H9 (cell line): ENCODE data around the gene NEUROG1. TPM values are rescaled to one million over a fixed set of nuclear protein-coding genes. Genes with fewer than 3 reads are reported as not detected.

Experiments used
- DNase-seq: peaks from one replicate; pipeline ENCODE4 v3.0.0-alpha.2; 2017
- H2AFZ ChIP-seq: one replicate; pipeline ENCODE4 v1.6.1; 2013; ENCODE audit warnings: mild to moderate bottlenecking, low read length, control low read depth, moderate library complexity
- H2AK5ac ChIP-seq: 2 replicates; pipeline ENCODE4 v1.6.1; 2013; ENCODE audit warnings: low read length, control low read depth, mixed read lengths; ENCODE audit not compliant: insufficient read length
- H2BK120ac ChIP-seq: one replicate; pipeline ENCODE4 v1.6.1; 2013; ENCODE audit warnings: low read depth, mild to moderate bottlenecking, low read length, control low read depth, inconsistent platforms; ENCODE audit not compliant: poor library complexity, severe bottlenecking
- H2BK12ac ChIP-seq: 2 replicates; pipeline ENCODE4 v1.6.1; 2013; ENCODE audit warnings: low read length, control low read depth, mixed read lengths, low read depth; ENCODE audit not compliant: insufficient read length
- H2BK15ac ChIP-seq: 2 replicates; pipeline ENCODE4 v1.6.1; 2013; ENCODE audit warnings: low read depth, low read length, control low read depth
- H2BK20ac ChIP-seq: one replicate; pipeline ENCODE4 v1.6.1; 2013; ENCODE audit warnings: low read depth, mild to moderate bottlenecking, low read length, control low read depth, inconsistent platforms; ENCODE audit not compliant: poor library complexity, severe bottlenecking
- H2BK5ac ChIP-seq: 2 replicates; pipeline ENCODE4 v1.6.1; 2013; ENCODE audit warnings: low read length, control low read depth, mixed read lengths; ENCODE audit not compliant: insufficient read length
- H3K14ac ChIP-seq: 2 replicates; pipeline ENCODE4 v1.6.1; 2013; ENCODE audit warnings: low read length, control low read depth; ENCODE audit not compliant: insufficient read depth
- H3K18ac ChIP-seq: 2 replicates; pipeline ENCODE4 v1.6.1; 2013; ENCODE audit warnings: low read depth, mild to moderate bottlenecking, mixed read lengths, low read length, control low read depth; ENCODE audit not compliant: insufficient read length
- H3K23ac ChIP-seq: 2 replicates; pipeline ENCODE4 v1.6.1; 2013; ENCODE audit warnings: low read length, control low read depth, mixed read lengths, low read depth; ENCODE audit not compliant: insufficient read length
- H3K23me2 ChIP-seq: 2 replicates; pipeline ENCODE4 v1.6.1; 2013; ENCODE audit warnings: low read depth, mild to moderate bottlenecking, mixed read lengths, low read length, control low read depth; ENCODE audit not compliant: insufficient read length, poor library complexity, severe bottlenecking
- H3K27ac ChIP-seq: 2 replicates; pipeline ENCODE4 v1.5.1; 2013; ENCODE audit warnings: low read length, control low read depth, mixed read lengths, low read depth; ENCODE audit not compliant: insufficient read length
- H3K27me3 ChIP-seq: 2 replicates; pipeline ENCODE4 v1.6.1; 2013; ENCODE audit warnings: low read length, control low read depth, inconsistent platforms; ENCODE audit not compliant: insufficient read depth
- H3K4ac ChIP-seq: 2 replicates; pipeline ENCODE4 v1.6.1; 2013; ENCODE audit warnings: low read depth, mild to moderate bottlenecking, control low read depth, inconsistent platforms, low read length, moderate library complexity
- H3K4me1 ChIP-seq: 2 replicates; pipeline ENCODE4 v1.6.1; 2013; ENCODE audit warnings: low read length, control low read depth, inconsistent platforms; ENCODE audit not compliant: insufficient read depth
- H3K4me2 ChIP-seq: 2 replicates; pipeline ENCODE4 v1.6.1; 2013; ENCODE audit warnings: low read length, control low read depth, mixed read lengths; ENCODE audit not compliant: insufficient read length, insufficient read depth
- H3K56ac ChIP-seq: 2 replicates; pipeline ENCODE4 v1.6.1; 2013; ENCODE audit warnings: low read depth, mild to moderate bottlenecking, mixed read lengths, low read length, control low read depth; ENCODE audit not compliant: insufficient read length
- H3K79me1 ChIP-seq: 2 replicates; pipeline ENCODE4 v1.6.1; 2013; ENCODE audit warnings: low read depth, mild to moderate bottlenecking, moderate library complexity, low read length, control low read depth, inconsistent platforms; ENCODE audit not compliant: insufficient read depth, poor library complexity, severe bottlenecking
- H3K79me2 ChIP-seq: 2 replicates; pipeline ENCODE4 v1.6.1; 2013; ENCODE audit warnings: low read length, control low read depth, inconsistent platforms; ENCODE audit not compliant: insufficient read depth
- H3K9ac ChIP-seq: 2 replicates; pipeline ENCODE4 v1.6.1; 2013; ENCODE audit warnings: low read length, control low read depth, mixed read lengths; ENCODE audit not compliant: insufficient read length; ENCODE audit errors: extremely low read depth
- H3K9me3 ChIP-seq: one replicate; pipeline ENCODE4 v1.6.1; 2013; ENCODE audit warnings: low read depth, low read length, inconsistent platforms; ENCODE audit not compliant: control insufficient read depth
- H3T11ph ChIP-seq: one replicate; pipeline ENCODE4 v1.6.1; 2013; ENCODE audit warnings: mild to moderate bottlenecking, low read length, control low read depth, inconsistent platforms
- H4K20me1 ChIP-seq: one replicate; pipeline ENCODE4 v1.6.1; 2013; ENCODE audit not compliant: control insufficient read depth, insufficient read length, insufficient read depth
- H4K5ac ChIP-seq: 2 replicates; pipeline ENCODE4 v1.6.1; 2013; ENCODE audit warnings: low read depth, mild to moderate bottlenecking, mixed read lengths, low read length, control low read depth; ENCODE audit not compliant: insufficient read length
- H4K8ac ChIP-seq: replicated peaks from 2 replicates; pipeline ENCODE4 v1.6.1; 2013; ENCODE audit warnings: low read length, control low read depth, mixed read lengths, low read depth; ENCODE audit not compliant: insufficient read length
- H4K91ac ChIP-seq: 2 replicates; pipeline ENCODE4 v1.6.1; 2013; ENCODE audit warnings: low read depth, mild to moderate bottlenecking, moderate library complexity, mixed read lengths, low read length, control low read depth; ENCODE audit not compliant: insufficient read length
- H3K27ac Mint-ChIP-seq, 3 experiments: 2 replicates in 2 of 3; 3 replicates in 1 of 3; pipeline ENCODE4 v1.8.0; 2020 to 2021; ENCODE audit warnings: mixed read lengths in 3 of 3, mild to moderate bottlenecking in 1 of 3, moderate library complexity in 1 of 3
- H3K27me3 Mint-ChIP-seq: 2 replicates; pipeline ENCODE4 v1.8.0; 2021; ENCODE audit warnings: low read depth, mild to moderate bottlenecking, moderate library complexity, mixed read lengths
- H3K36me3 Mint-ChIP-seq, 3 experiments: 2 replicates in 2 of 3; 3 replicates in 1 of 3; pipeline ENCODE4 v1.8.0; 2020 to 2021; ENCODE audit warnings: low read depth in 3 of 3, mixed read lengths in 3 of 3; ENCODE audit not compliant: insufficient read depth in 1 of 3
- H3K4me1 Mint-ChIP-seq, 2 experiments: 2 replicates each; pipeline ENCODE4 v1.8.0; 2020; ENCODE audit warnings: mixed read lengths in 2 of 2
- H3K4me3 Mint-ChIP-seq, 2 experiments: 2 replicates in 1 of 2; 3 replicates in 1 of 2; pipeline ENCODE4 v1.8.0; 2020 to 2021; ENCODE audit warnings: mild to moderate bottlenecking in 2 of 2, mixed read lengths in 2 of 2, moderate library complexity in 1 of 2
- H3K9me3 Mint-ChIP-seq, 2 experiments: 2 replicates in 1 of 2; 3 replicates in 1 of 2; pipeline ENCODE4 v1.8.0; 2020; ENCODE audit warnings: mild to moderate bottlenecking in 2 of 2, mixed read lengths in 2 of 2, moderate library complexity in 1 of 2
- CTCF ChIP-seq: fragments of 200-600 bp; sonication (generic); conservative IDR thresholded peaks from 3 replicates; pipeline ENCODE4 v1.8.0; 2021; ENCODE audit warnings: antibody characterized with exemption, mild to moderate bottlenecking
- WGBS: extraction: QIAGEN DNeasy Blood & Tissue Kit; methylation state at CpG from one replicate; pipeline ENCODE4 v1.1.7; 2013; ENCODE audit warnings: missing lambda C conversion rate, low lambda C conversion rate, mixed read lengths; ENCODE audit not compliant: insufficient read length; ENCODE audit errors: extremely low coverage; 5-methylcytosine and 5-hydroxymethylcytosine counted together
- total RNA-seq: library from RNA; stranded (reverse); gene quantifications from 2 replicates; pipeline ENCODE4 v1.2.1, GENCODE V29; 2021

The NEUROG1 gene
- total RNA-seq, 1 experiment from 2014 or later = not detected

- H3K27ac Mint-ChIP-seq = no peak overlapping the region
- Histone ChIP-seq H2BK12ac (no peak overlapping the region), H4K91ac (no peak overlapping the region), H4K5ac (peak overlapping the region; percentile 28), H3K23me2 (no peaks in the 10 kb centered on the region), H4K20me1 (no peaks in the 10 kb centered on the region), H3K18ac (no peak overlapping the region), H4K8ac (no peak overlapping the region), H3K23ac (no peak overlapping the region), H2BK120ac (no peak overlapping the region), H3K4ac (no peak overlapping the region), H2BK5ac (no peak overlapping the region), H3K27me3 (no peaks in the 10 kb centered on the region; the same call in 1 of the 2 replicates), H3K79me1 (no peaks in the 10 kb centered on the region), H3K9me3 (no peaks in the 10 kb centered on the region), H3K4me2 (no peak overlapping the region), H3K14ac (no peak overlapping the region), H2AFZ (peak overlapping the region; percentile 65), H3K27ac (no peak overlapping the region), H3K79me2 (no peaks in the 10 kb centered on the region), H3T11ph (no peak overlapping the region), H3K4me1 (no peaks in the 10 kb centered on the region), H2BK20ac (peak overlapping the region; percentile 61), H2BK15ac (no peak overlapping the region), H3K9ac (no peak overlapping the region), H3K56ac (no peak overlapping the region), H2AK5ac (no peak overlapping the region)
- DNase-seq = no peak
- no peak overlapping the region for H3K4me3 Mint-ChIP-seq
- H3K27me3 Mint-ChIP-seq = peaks cover 77% of the 10 kb centered on the region
- H3K9me3 Mint-ChIP-seq = no peaks in the 10 kb centered on the region
- H3K36me3 Mint-ChIP-seq = no peaks in the 10 kb centered on the region
- no CpG with 5 or more reads among the region's 6 CpGs for WGBS
- H3K4me1 Mint-ChIP-seq = peaks cover 8 to 17% of the 10 kb centered on the region in 2 experiments
- no peak for TF ChIP-seq CTCF
Observed at GRCh38 chr5:135559354-135559753, 23.6 kb upstream of the NEUROG1 start.
